NT2/D1 (cell line): ENCODE results near the gene ITSN1.

Source experiments
- YY1 ChIP-seq: IDR thresholded peaks from 2 replicates; pipeline ENCODE4 v1.6.1; 2011; ENCODE audit not compliant: insufficient read length, insufficient read depth
- ZNF274 ChIP-seq: IDR thresholded peaks from 2 replicates; pipeline ENCODE4 v1.6.1; 2011; ENCODE audit warnings: mild to moderate bottlenecking, low read depth, low read length

DNA sequence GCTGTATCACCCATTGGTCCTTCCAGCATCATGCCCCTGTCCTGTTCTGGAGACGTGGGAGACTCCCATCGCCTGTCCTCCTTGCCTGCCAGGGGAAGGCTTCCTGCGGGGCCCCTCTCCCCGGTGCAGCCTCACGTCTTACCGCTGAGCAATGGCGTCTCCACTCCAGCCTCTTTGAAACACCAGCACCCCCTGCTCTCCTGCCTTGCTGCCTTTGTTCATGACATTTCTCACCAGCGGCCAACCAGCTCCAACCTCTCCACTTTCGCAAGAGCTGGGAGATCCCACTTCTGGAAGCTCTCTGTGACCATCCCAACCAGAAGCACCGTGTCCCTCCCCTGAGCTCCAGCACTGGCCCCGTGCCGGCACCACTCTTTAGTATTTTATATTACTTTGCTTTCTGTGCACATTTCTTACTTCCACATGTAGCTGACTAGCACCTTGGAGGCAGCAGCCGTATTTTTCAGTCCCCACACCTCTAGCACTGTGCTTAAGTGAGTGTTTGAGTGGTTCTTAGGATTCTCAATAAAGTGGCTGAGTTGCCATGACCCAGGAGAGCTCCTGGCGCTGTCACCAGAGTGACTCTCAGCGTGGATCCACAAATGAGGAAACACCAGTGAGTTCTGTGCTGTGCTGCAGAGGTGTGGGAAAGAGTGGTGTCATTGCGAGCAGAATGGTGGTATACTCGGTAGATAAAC, 189.8 kb downstream of the ITSN1 start:
- no peak for TF ChIP-seq ZNF274
- no peak for TF ChIP-seq YY1
